GM18870 (cell line): Measurements from ENCODE around the gene SLC32A1.

Experiments used
- ATAC-seq: cut with Tn5 transposase; IDR thresholded peaks from one replicate; pipeline ENCODE4 v1.9.1; 2021; ENCODE audit warnings: moderate library complexity; ENCODE audit not compliant: unreplicated experiment

Gene SLC32A1

GRCh38 chr20:38723848-38724625 is at the start of gene SLC32A1:
Gene SLC32A1 (plus strand): TSS chr20:38724486. CDS start chr20:38724725, 239 bp downstream.
- no peak for ATAC-seq

GRCh38 chr20:38674765-38675133 is 49.5 kb upstream of the SLC32A1 start:
- ATAC-seq, result no peak

- ATAC-seq, result no peak
Measured at GRCh38 chr20:38676576-38676975, 47.7 kb upstream of the SLC32A1 start.

- ATAC-seq, result no peak
Measured at GRCh38 chr20:38680500-38681306, 43.6 kb upstream of the SLC32A1 start.

GRCh38 chr20:38685271-38685670 is 39.0 kb upstream of the SLC32A1 start:
- no peak for ATAC-seq

- ATAC-seq, result no peak
Measured at GRCh38 chr20:38685853-38686473, 38.3 kb upstream of the SLC32A1 start.

GRCh38 chr20:38692436-38693411 is 31.6 kb upstream of the SLC32A1 start:
- ATAC-seq, result no peak

GRCh38 chr20:38697306-38697705 is 27.0 kb upstream of the SLC32A1 start:
- no peak for ATAC-seq

- no peak for ATAC-seq
Measured at GRCh38 chr20:38698541-38698940, 25.7 kb upstream of the SLC32A1 start.

- ATAC-seq, result no peak
Measured at GRCh38 chr20:38700141-38700540, 24.1 kb upstream of the SLC32A1 start.

- no peak for ATAC-seq
Measured at GRCh38 chr20:38700926-38701325, 23.4 kb upstream of the SLC32A1 start.

- no peak for ATAC-seq
Measured at GRCh38 chr20:38703526-38703925, 20.8 kb upstream of the SLC32A1 start.

- ATAC-seq, result no peak
Measured at GRCh38 chr20:38704136-38704535, 20.1 kb upstream of the SLC32A1 start.

- no peak for ATAC-seq
Measured at GRCh38 chr20:38706509-38706908, 17.8 kb upstream of the SLC32A1 start.

GRCh38 chr20:38714308-38714707 is 10.0 kb upstream of the SLC32A1 start:
- ATAC-seq, result no peak

- ATAC-seq, result no peak
Measured at GRCh38 chr20:38715646-38716045, 8.6 kb upstream of the SLC32A1 start.

- no peak for ATAC-seq
Measured at GRCh38 chr20:38722683-38723016, 1.6 kb upstream of the SLC32A1 start.

GRCh38 chr20:38723017-38723847 is 1.1 kb upstream of the SLC32A1 start:
- ATAC-seq, result no peak

GRCh38 chr20:38724626-38725147 is 401 bp downstream of the SLC32A1 start:
- ATAC-seq, result no peak
